ENCODE results near the gene GARIN5B. TPM values are rescaled to one million over a fixed set of nuclear protein-coding genes. Genes with fewer than 3 reads are reported as not detected.
A peak's percentile ranks its signal among the peaks of the same experiment; 100 is the strongest.
"Not testable (repeated sequence)": the region's sequence is repeated elsewhere in the genome, so short reads cannot be mapped to it uniquely, and the experiment has no call there.

The GARIN5B gene
- total and polyA plus RNA-seq, 5 donors from 2014 or later, result not detected

GRCh38 chr19:55341171-55341588, 21.9 kb downstream of the GARIN5B start:
- no peaks in the 10 kb centered on the region for H3K36me3 ChIP-seq (ENCODE audit: control insufficient read depth, insufficient read depth, low read length)
- peaks cover 27% of the 10 kb centered on the region for H3K4me1 ChIP-seq (ENCODE audit: control insufficient read depth, insufficient read depth, low read length, poor library complexity, severe bottlenecking)
- no peaks in the 10 kb centered on the region for H3K9me3 ChIP-seq (ENCODE audit: control insufficient read depth in 2 of 2, low read length in 2 of 2)
- ATAC-seq (ENCODE audit: low read depth in 2 of 2) (no peak), DNase-seq (peak; percentile 13 to 62 (median 44))
- Mint-ChIP-seq H3K4me1 (peaks cover 5 to 28% (median 14%) of the 10 kb centered on the region in 4 donors), H3K4me3 (peak overlapping the region; percentile 71 to 93 (median 83)), H3K9me3 (peaks cover 0 to 1% (median 0%) of the 10 kb centered on the region in 7 donors), H3K27ac (peak overlapping the region in 2 of 3 donors; percentile 83 to 100), H3K36me3 (peaks cover 11% of the 10 kb centered on the region), H3K27me3 (peaks cover 31% of the 10 kb centered on the region)
- no peak overlapping the region for H3K4me3 ChIP-seq (ENCODE audit: low read depth, low read length)
- H3K27me3 ChIP-seq (ENCODE audit: control insufficient read depth, insufficient read depth, low read length), result no peaks in the 10 kb centered on the region
- peak overlapping the region; percentile 89 for H3K27ac ChIP-seq (ENCODE audit: insufficient read depth, low read length, poor library complexity, severe bottlenecking)

GRCh38 chr19:55340784-55341147, 22.3 kb downstream of the GARIN5B start:
- Mint-ChIP-seq H3K27ac (peak overlapping the region in 2 of 3 donors; percentile 83 to 100), H3K27me3 (peaks cover 35% of the 10 kb centered on the region), H3K4me3 (peak overlapping the region; percentile 71 to 93 (median 83)), H3K36me3 (peaks cover 11% of the 10 kb centered on the region), H3K4me1 (peaks cover 5 to 28% (median 14%) of the 10 kb centered on the region in 4 donors), H3K9me3 (peaks cover 0 to 1% (median 0%) of the 10 kb centered on the region in 7 donors)
- Histone ChIP-seq H3K27me3 (ENCODE audit: control insufficient read depth, insufficient read depth, low read length) (no peaks in the 10 kb centered on the region), H3K36me3 (ENCODE audit: control insufficient read depth, insufficient read depth, low read length) (no peaks in the 10 kb centered on the region), H3K27ac (ENCODE audit: insufficient read depth, low read length, poor library complexity, severe bottlenecking) (peak overlapping the region; percentile 89), H3K4me3 (ENCODE audit: low read depth, low read length) (no peak overlapping the region), H3K4me1 (ENCODE audit: control insufficient read depth, insufficient read depth, low read length, poor library complexity, severe bottlenecking) (peaks cover 27% of the 10 kb centered on the region), H3K9me3 (ENCODE audit: control insufficient read depth in 2 of 2, low read length in 2 of 2) (no peaks in the 10 kb centered on the region)
- peak in 1 of 3 donors; percentile 24 for DNase-seq
- ATAC-seq (ENCODE audit: low read depth in 2 of 2), result no peak

GRCh38 chr19:55339889-55340783, 22.9 kb downstream of the GARIN5B start:
- DNase-seq (no peak), ATAC-seq (ENCODE audit: low read depth in 2 of 2) (no peak)
- Histone ChIP-seq H3K9me3 (ENCODE audit: control insufficient read depth in 2 of 2, low read length in 2 of 2) (no peaks in the 10 kb centered on the region), H3K4me1 (ENCODE audit: control insufficient read depth, insufficient read depth, low read length, poor library complexity, severe bottlenecking) (peaks cover 27% of the 10 kb centered on the region), H3K27me3 (ENCODE audit: control insufficient read depth, insufficient read depth, low read length) (no peaks in the 10 kb centered on the region), H3K36me3 (ENCODE audit: control insufficient read depth, insufficient read depth, low read length) (no peaks in the 10 kb centered on the region), H3K4me3 (ENCODE audit: low read depth, low read length) (peak overlapping the region; percentile 53), H3K27ac (ENCODE audit: insufficient read depth, low read length, poor library complexity, severe bottlenecking) (peak overlapping the region; percentile 89)
- peaks cover 36% of the 10 kb centered on the region for H3K27me3 Mint-ChIP-seq
- H3K9me3 Mint-ChIP-seq, result peaks cover 0 to 1% (median 0%) of the 10 kb centered on the region in 7 donors
- peaks cover 7% of the 10 kb centered on the region for H3K36me3 Mint-ChIP-seq
- peak overlapping the region; percentile 94 to 100 (median 99) for H3K27ac Mint-ChIP-seq
- peaks cover 5 to 28% (median 14%) of the 10 kb centered on the region in 4 donors for H3K4me1 Mint-ChIP-seq
- H3K4me3 Mint-ChIP-seq, result peak overlapping the region; percentile 89 to 99 (median 96)

GRCh38 chr19:55339105-55339888, 23.8 kb downstream of the GARIN5B start, which contains the start of gene KMT5C:
TSS of gene KMT5C (plus strand) at chr19:55339876. CDS start at chr19:55341937, 2,061 bp downstream.
- Mint-ChIP-seq H3K36me3 (peaks cover 3% of the 10 kb centered on the region), H3K27me3 (peaks cover 31% of the 10 kb centered on the region), H3K4me1 (peaks cover 5 to 28% (median 14%) of the 10 kb centered on the region in 4 donors), H3K4me3 (peak within 1 kb of the TSS; percentile 89 to 99 (median 96)), H3K9me3 (peaks cover 0 to 1% (median 0%) of the 10 kb centered on the region in 7 donors), H3K27ac (peak within 1 kb of the TSS; percentile 94 to 100 (median 99))
- Histone ChIP-seq H3K27ac (ENCODE audit: insufficient read depth, low read length, poor library complexity, severe bottlenecking) (peak within 1 kb of the TSS; percentile 99), H3K4me1 (ENCODE audit: control insufficient read depth, insufficient read depth, low read length, poor library complexity, severe bottlenecking) (peaks cover 27% of the 10 kb centered on the region), H3K9me3 (ENCODE audit: control insufficient read depth in 2 of 2, low read length in 2 of 2) (no peaks in the 10 kb centered on the region), H3K36me3 (ENCODE audit: control insufficient read depth, insufficient read depth, low read length) (no peaks in the 10 kb centered on the region), H3K4me3 (ENCODE audit: low read depth, low read length) (peak within 1 kb of the TSS; percentile 84), H3K27me3 (ENCODE audit: control insufficient read depth, insufficient read depth, low read length) (no peaks in the 10 kb centered on the region)
- ATAC-seq (ENCODE audit: low read depth in 2 of 2) (peak; percentile 82 to 85), DNase-seq (peak; percentile 100)

- Histone ChIP-seq H3K4me3 (ENCODE audit: low read depth, low read length) (no peak overlapping the region), H3K27me3 (ENCODE audit: control insufficient read depth, insufficient read depth, low read length) (no peaks in the 10 kb centered on the region), H3K9me3 (ENCODE audit: control insufficient read depth in 2 of 2, low read length in 2 of 2) (no peaks in the 10 kb centered on the region), H3K4me1 (ENCODE audit: control insufficient read depth, insufficient read depth, low read length, poor library complexity, severe bottlenecking) (peaks cover 23% of the 10 kb centered on the region), H3K36me3 (ENCODE audit: control insufficient read depth, insufficient read depth, low read length) (no peaks in the 10 kb centered on the region), H3K27ac (ENCODE audit: insufficient read depth, low read length, poor library complexity, severe bottlenecking) (no peak overlapping the region)
- Mint-ChIP-seq H3K27ac (no peak overlapping the region), H3K27me3 (peaks cover 43% of the 10 kb centered on the region), H3K9me3 (peaks cover 0 to 1% (median 0%) of the 10 kb centered on the region in 7 donors), H3K4me3 (no peak overlapping the region), H3K36me3 (no peaks in the 10 kb centered on the region), H3K4me1 (peaks cover 3 to 22% (median 11%) of the 10 kb centered on the region in 4 donors)
- DNase-seq (no peak), ATAC-seq (ENCODE audit: low read depth in 2 of 2) (no peak)
Measured at GRCh38 chr19:55336101-55336500, 27.0 kb downstream of the GARIN5B start.

GRCh38 chr19:55333870-55334269, 29.2 kb downstream of the GARIN5B start:
- Histone ChIP-seq H3K4me1 (ENCODE audit: control insufficient read depth, insufficient read depth, low read length, poor library complexity, severe bottlenecking) (peaks cover 9% of the 10 kb centered on the region), H3K36me3 (ENCODE audit: control insufficient read depth, insufficient read depth, low read length) (no peaks in the 10 kb centered on the region), H3K27ac (ENCODE audit: insufficient read depth, low read length, poor library complexity, severe bottlenecking) (no peak overlapping the region), H3K9me3 (ENCODE audit: control insufficient read depth in 2 of 2, low read length in 2 of 2) (no peaks in the 10 kb centered on the region), H3K27me3 (ENCODE audit: control insufficient read depth, insufficient read depth, low read length) (no peaks in the 10 kb centered on the region), H3K4me3 (ENCODE audit: low read depth, low read length) (no peak overlapping the region)
- peaks cover 3 to 6% (median 5%) of the 10 kb centered on the region in 4 donors for H3K4me1 Mint-ChIP-seq
- DNase-seq, result no peak
- H3K9me3 Mint-ChIP-seq, result peaks cover 0 to 1% (median 0%) of the 10 kb centered on the region in 7 donors
- no peak for ATAC-seq (ENCODE audit: low read depth in 2 of 2)
- no peak overlapping the region for H3K4me3 Mint-ChIP-seq
- H3K27me3 Mint-ChIP-seq, result peaks cover 41% of the 10 kb centered on the region
- H3K27ac Mint-ChIP-seq, result no peak overlapping the region
- H3K36me3 Mint-ChIP-seq, result no peaks in the 10 kb centered on the region

GRCh38 chr19:55329791-55330190, 33.3 kb downstream of the GARIN5B start:
- not testable (repeated sequence) for H3K27me3 ChIP-seq (ENCODE audit: control insufficient read depth, insufficient read depth, low read length); H3K36me3 Mint-ChIP-seq; H3K9me3 ChIP-seq (ENCODE audit: control insufficient read depth in 2 of 2, low read length in 2 of 2); H3K27ac ChIP-seq (ENCODE audit: insufficient read depth, low read length, poor library complexity, severe bottlenecking); H3K4me3 Mint-ChIP-seq; H3K36me3 ChIP-seq (ENCODE audit: control insufficient read depth, insufficient read depth, low read length); H3K9me3 Mint-ChIP-seq; DNase-seq; H3K4me1 Mint-ChIP-seq; H3K27ac Mint-ChIP-seq; H3K4me3 ChIP-seq (ENCODE audit: low read depth, low read length); H3K4me1 ChIP-seq (ENCODE audit: control insufficient read depth, insufficient read depth, low read length, poor library complexity, severe bottlenecking); ATAC-seq (ENCODE audit: low read depth in 2 of 2)
- H3K27me3 Mint-ChIP-seq, result peaks cover 26% of the 10 kb centered on the region

All from CD4-positive, CD25-positive, alpha-beta regulatory T cell (primary cell).